Activated T-cell treated with anti-CD3 and anti-CD28 coated beads, Interleukin-2, amount 50 U/mL, for 4 hours (primary cell): ENCODE data around the gene FGF5. TPM values are rescaled to one million over a fixed set of nuclear protein-coding genes. Genes with fewer than 3 reads are reported as not detected.
"Not testable (repeated sequence)": the region's sequence is repeated elsewhere in the genome, so short reads cannot be mapped to it uniquely, and the experiment has no call there.

Experiments used
- ATAC-seq, 2 donors: fragments of 200-7000 bp; cut with Tn5 transposase; one replicate each; pipeline ENCODE4 v1.10.0; 2021
- DNase-seq: peaks from one replicate; pipeline ENCODE4 v3.0.0-alpha.2; 2020
- H3K27me3 Mint-ChIP-seq: one replicate; pipeline ENCODE4 v1.8.0; 2021; ENCODE audit warnings: low read depth, mixed read lengths
- H3K36me3 Mint-ChIP-seq: one replicate; pipeline ENCODE4 v1.8.0; 2022; ENCODE audit warnings: mixed read lengths; ENCODE audit not compliant: insufficient read depth
- H3K4me1 Mint-ChIP-seq: one replicate; pipeline ENCODE4 v1.8.0; 2021; ENCODE audit warnings: low read depth, mixed read lengths
- H3K4me3 Mint-ChIP-seq: one replicate; pipeline ENCODE4 v1.8.0; 2021; ENCODE audit warnings: mild to moderate bottlenecking, moderate library complexity, mixed read lengths
- H3K9me3 Mint-ChIP-seq: one replicate; pipeline ENCODE4 v1.8.0; 2021; ENCODE audit warnings: mixed read lengths
- total RNA-seq, 3 donors: library from RNA; stranded (reverse); gene quantifications; one replicate each; pipeline ENCODE4 v1.2.1, GENCODE V29; 2021

Gene FGF5
- total RNA-seq, 3 donors from 2014 or later = not detected

- no peak for ATAC-seq
- DNase-seq = no peak
- no peaks in the 10 kb centered on the region for H3K36me3 Mint-ChIP-seq
- no peak overlapping the region for H3K4me3 Mint-ChIP-seq
- no peaks in the 10 kb centered on the region for H3K9me3 Mint-ChIP-seq
- no peaks in the 10 kb centered on the region for H3K4me1 Mint-ChIP-seq
- peaks cover 5% of the 10 kb centered on the region for H3K27me3 Mint-ChIP-seq
Measured at GRCh38 chr4:80239480-80240150, 26.8 kb upstream of the FGF5 start.

DNA sequence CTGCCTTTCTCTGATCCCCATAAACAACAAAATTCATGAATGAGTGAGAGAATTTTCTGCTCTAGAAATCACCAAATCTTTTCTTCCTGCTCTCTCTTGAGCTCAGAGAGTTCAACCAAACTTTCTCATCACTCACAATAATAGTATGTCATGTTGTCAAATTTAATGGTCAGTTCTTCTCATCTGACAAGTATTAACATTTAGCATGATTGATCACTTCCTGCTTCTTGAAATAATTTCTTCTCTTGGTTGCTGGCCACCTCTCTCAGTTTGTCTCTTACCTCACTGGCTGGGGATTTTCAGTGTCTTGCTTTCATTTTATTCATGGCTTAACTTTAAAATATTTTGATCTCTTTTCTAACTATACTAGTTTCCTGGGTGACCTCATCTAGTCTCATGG, 25.5 kb upstream of the FGF5 start:
- Mint-ChIP-seq H3K9me3 (no peaks in the 10 kb centered on the region), H3K4me1 (no peaks in the 10 kb centered on the region), H3K27me3 (peaks cover 6% of the 10 kb centered on the region), H3K4me3 (no peak overlapping the region), H3K36me3 (no peaks in the 10 kb centered on the region)
- no peak for DNase-seq
- no peak for ATAC-seq

DNA sequence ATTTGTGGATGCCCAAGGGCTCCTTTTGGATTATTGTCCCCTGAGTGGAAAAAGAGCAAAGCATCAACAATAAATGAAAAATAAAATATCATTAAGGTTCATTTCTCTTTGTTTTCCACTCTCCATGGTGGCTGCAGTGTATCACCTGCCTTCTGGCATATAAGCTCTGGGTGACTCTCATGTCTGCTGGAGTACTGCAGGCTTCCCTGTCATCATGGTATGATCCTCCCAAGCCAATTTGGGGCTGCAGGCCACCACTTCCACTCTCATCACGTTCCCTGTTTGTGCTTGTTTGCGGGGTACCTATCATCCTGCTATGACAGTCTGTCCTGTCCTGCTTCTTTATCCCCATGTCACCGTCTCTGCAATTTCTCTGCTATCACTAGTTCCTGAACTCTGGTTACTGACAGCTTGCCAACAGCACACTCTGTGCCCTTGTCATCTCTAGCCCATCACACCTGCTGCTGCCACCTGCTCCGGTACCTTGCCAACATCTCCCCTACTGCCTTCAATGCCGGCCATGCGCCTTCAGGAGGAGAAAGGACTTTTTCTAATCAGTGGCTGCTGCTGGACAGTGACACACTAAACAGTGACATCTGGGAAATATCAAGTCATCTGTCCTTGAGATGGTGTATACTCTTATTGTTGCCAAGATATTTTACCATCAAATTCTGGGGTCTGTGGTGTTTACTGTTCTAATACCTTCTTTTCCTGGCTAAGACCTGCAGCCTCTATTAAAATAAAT, 23.0 kb upstream of the FGF5 start:
- DNase-seq (no peak), ATAC-seq (no peak)
- no peak overlapping the region for H3K4me3 Mint-ChIP-seq
- no peaks in the 10 kb centered on the region for H3K4me1 Mint-ChIP-seq
- H3K36me3 Mint-ChIP-seq = no peaks in the 10 kb centered on the region
- H3K9me3 Mint-ChIP-seq = no peaks in the 10 kb centered on the region
- H3K27me3 Mint-ChIP-seq = peaks cover 16% of the 10 kb centered on the region

GRCh38 chr4:80247484-80247883, 19.0 kb upstream of the FGF5 start:
- peaks cover 20% of the 10 kb centered on the region for H3K27me3 Mint-ChIP-seq
- not testable (repeated sequence) for H3K4me3 Mint-ChIP-seq, DNase-seq, H3K36me3 Mint-ChIP-seq, H3K4me1 Mint-ChIP-seq, ATAC-seq, H3K9me3 Mint-ChIP-seq

GRCh38 chr4:80249144-80249543, 17.3 kb upstream of the FGF5 start:
- Mint-ChIP-seq H3K36me3 (no peaks in the 10 kb centered on the region), H3K9me3 (no peaks in the 10 kb centered on the region), H3K4me1 (no peaks in the 10 kb centered on the region), H3K27me3 (peaks cover 20% of the 10 kb centered on the region), H3K4me3 (no peak overlapping the region)
- ATAC-seq (no peak), DNase-seq (no peak)

DNA sequence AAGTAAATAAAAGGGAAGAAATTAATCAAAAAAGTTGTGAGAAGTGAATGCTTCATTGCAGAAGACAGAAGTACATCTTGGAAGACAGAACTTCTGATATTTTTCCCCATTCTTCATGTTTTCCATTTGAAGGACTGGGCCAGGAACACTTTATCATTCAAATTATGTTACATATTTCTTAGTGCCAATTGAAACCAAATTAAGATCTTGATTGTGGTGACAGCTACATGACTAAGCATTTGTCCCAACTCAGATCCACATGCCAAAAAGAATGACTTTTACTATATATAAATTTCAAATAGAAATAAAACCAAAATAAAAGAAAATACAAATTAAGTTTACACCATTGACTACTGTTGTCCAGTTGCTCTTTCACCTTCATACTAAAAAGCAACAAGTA, 14.0 kb upstream of the FGF5 start:
- no peak for ATAC-seq
- no peak for DNase-seq

DNA sequence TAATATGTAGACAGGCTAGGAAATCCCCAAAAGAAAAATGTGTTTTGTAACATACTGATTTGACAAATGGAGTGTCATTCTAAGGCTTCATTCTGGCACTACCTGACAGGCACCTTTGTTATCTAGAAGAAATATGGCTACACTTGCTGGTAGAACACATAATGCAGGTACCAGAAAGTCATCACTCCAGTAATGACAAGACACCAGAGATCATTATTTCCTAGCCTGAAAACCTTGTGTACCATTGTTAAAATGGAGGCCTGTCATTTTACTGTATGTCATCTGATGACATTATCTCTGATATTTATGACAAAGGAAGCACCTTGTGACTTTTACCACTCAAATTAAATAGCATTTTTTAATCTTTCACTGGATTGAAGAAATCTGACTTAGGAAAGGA, 13.5 kb upstream of the FGF5 start:
- DNase-seq (no peak), ATAC-seq (no peak)
- no peak overlapping the region for H3K4me3 Mint-ChIP-seq
- H3K36me3 Mint-ChIP-seq = no peaks in the 10 kb centered on the region
- peaks cover 12% of the 10 kb centered on the region for H3K27me3 Mint-ChIP-seq
- no peaks in the 10 kb centered on the region for H3K4me1 Mint-ChIP-seq
- no peaks in the 10 kb centered on the region for H3K9me3 Mint-ChIP-seq

More for the DNA sequence above, 14.0 kb upstream of the FGF5 start:
- no peaks in the 10 kb centered on the region for H3K4me1 Mint-ChIP-seq
- H3K36me3 Mint-ChIP-seq = no peaks in the 10 kb centered on the region
- H3K27me3 Mint-ChIP-seq = peaks cover 11% of the 10 kb centered on the region
- H3K9me3 Mint-ChIP-seq = no peaks in the 10 kb centered on the region
- no peak overlapping the region for H3K4me3 Mint-ChIP-seq

DNA sequence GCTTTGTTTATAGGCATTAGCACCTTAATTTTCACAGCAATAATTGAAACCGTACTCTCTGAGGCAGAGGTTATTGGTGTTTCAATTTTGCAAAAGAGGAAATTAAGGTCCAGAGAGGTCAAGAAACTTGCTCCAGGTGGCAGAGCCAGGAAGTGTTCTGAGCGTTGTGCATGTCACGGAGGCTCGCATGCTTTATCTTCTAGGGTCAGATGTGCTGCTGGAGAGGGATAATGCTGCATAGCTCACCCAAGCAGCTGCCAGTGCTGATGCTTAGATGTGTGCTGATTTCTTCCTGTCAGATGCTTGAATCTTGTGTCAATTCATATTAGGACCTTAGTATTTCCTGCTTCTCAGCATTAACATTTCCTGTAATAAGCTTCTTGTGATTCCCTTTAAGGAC, 13.0 kb upstream of the FGF5 start:
- Mint-ChIP-seq H3K27me3 (peaks cover 14% of the 10 kb centered on the region), H3K4me3 (no peak overlapping the region), H3K9me3 (no peaks in the 10 kb centered on the region), H3K4me1 (no peaks in the 10 kb centered on the region), H3K36me3 (no peaks in the 10 kb centered on the region)
- DNase-seq = no peak
- ATAC-seq = no peak

DNA sequence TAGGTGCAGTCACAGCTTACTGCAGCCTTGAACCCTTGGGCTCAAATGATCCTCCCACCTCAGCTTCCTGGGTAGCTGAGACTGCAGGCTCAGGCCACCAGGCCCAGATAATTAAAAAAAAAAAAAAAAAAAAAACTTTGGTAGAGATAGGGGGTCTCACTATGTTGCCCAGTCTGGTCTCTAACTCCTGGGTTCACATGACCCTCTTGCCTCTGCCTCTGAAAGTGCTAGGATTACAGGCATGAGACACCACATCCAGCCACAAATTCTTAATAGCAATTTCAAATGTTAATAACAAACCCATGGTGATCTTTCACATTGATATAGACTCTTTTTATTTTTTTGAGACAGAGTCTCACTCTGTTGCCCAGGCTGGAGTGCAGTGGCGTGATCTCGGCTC, 12.3 kb upstream of the FGF5 start:
- Mint-ChIP-seq H3K4me3 (no peak overlapping the region), H3K27me3 (peaks cover 14% of the 10 kb centered on the region), H3K9me3 (no peaks in the 10 kb centered on the region), H3K36me3 (no peaks in the 10 kb centered on the region), H3K4me1 (no peaks in the 10 kb centered on the region)
- no peak for ATAC-seq
- DNase-seq = no peak

DNA sequence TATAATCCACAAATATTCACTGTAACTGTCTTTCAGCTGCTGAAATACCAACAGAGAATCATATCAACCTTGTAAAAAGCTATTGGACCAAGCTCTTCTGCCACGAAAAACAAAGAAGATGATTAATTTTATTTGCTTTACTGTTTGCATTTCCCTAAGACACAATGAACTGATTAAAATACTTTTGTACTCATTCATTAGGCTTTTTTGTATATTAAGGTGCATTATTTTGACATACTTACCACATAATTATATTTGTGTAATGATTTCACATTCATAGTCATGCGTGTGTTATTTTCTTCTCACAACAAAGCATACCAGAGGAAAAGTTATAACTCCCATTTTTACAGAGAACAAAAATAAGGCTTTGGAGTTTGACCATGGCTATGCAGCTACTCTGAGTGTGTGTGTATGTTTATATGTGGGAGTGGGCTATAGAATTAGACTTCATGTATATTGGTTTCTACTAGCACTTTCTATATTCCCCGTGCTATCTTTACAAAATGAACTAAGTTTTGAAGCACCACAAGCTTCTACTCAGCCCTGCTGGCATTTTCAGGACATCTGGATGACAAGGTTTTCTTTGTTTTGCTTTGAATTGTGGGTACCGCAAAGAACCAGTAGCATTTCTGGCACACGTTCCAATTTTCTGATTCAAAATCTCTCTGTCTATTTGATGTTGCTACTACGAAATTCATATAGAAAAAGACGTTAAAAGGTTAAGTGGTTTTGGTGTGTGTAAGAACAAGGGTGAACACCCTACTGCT, 11.0 kb upstream of the FGF5 start:
- no peak for ATAC-seq

GRCh38 chr4:80257851-80258250, 8.6 kb upstream of the FGF5 start:
- no peak overlapping the region for H3K4me3 Mint-ChIP-seq
- no peaks in the 10 kb centered on the region for H3K9me3 Mint-ChIP-seq
- no peak for ATAC-seq
- H3K27me3 Mint-ChIP-seq = peaks cover 13% of the 10 kb centered on the region
- no peaks in the 10 kb centered on the region for H3K36me3 Mint-ChIP-seq
- no peaks in the 10 kb centered on the region for H3K4me1 Mint-ChIP-seq
- no peak for DNase-seq

More for the DNA sequence above, 11.0 kb upstream of the FGF5 start:
- H3K9me3 Mint-ChIP-seq = no peaks in the 10 kb centered on the region
- peaks cover 14% of the 10 kb centered on the region for H3K27me3 Mint-ChIP-seq
- no peak overlapping the region for H3K4me3 Mint-ChIP-seq
- H3K4me1 Mint-ChIP-seq = no peaks in the 10 kb centered on the region
- no peak for DNase-seq
- H3K36me3 Mint-ChIP-seq = no peaks in the 10 kb centered on the region

DNA sequence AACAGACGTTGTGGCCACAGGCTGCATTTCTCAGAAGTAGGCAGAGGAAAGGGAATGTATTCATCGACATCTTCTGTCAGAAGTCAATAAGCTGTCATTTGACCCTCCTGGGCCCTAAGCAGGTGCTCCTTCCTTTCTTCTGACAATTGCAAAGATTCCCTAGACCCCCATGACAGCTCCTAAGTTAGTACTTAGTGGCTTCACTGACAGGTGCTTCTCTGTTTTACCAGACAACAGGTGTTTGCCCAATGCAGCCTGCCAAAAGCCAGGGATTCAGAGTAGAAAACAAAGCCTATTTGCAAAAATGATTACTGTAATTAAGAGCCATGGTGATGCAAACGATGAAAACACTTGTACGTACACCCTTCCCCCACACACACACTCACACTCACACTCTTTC, 7.5 kb upstream of the FGF5 start:
- DNase-seq (no peak), ATAC-seq (no peak)
- H3K9me3 Mint-ChIP-seq = no peaks in the 10 kb centered on the region
- no peak overlapping the region for H3K4me3 Mint-ChIP-seq
- peaks cover 23% of the 10 kb centered on the region for H3K27me3 Mint-ChIP-seq
- H3K4me1 Mint-ChIP-seq = no peaks in the 10 kb centered on the region
- H3K36me3 Mint-ChIP-seq = no peaks in the 10 kb centered on the region

DNA sequence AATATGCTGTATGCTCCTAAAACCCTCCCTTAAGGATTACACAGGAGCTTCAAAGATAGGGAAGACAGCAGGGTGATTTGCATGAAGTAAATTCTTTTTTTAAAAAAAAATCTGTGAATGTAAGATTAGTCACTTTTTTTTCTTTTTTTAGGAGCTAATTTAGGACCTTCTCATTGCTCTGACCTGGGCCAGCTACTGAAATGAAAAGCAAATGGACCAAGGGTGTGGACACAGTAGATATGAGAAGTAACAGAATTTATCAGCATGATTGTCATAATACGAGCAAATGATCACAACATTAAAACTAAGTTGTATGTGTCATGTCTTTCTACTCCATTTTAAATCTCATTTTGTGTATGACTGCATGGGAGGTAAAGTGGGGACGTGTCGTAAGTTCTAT, 6.6 kb upstream of the FGF5 start:
- no peaks in the 10 kb centered on the region for H3K4me1 Mint-ChIP-seq
- no peak overlapping the region for H3K4me3 Mint-ChIP-seq
- peaks cover 31% of the 10 kb centered on the region for H3K27me3 Mint-ChIP-seq
- ATAC-seq = no peak
- H3K36me3 Mint-ChIP-seq = no peaks in the 10 kb centered on the region
- no peaks in the 10 kb centered on the region for H3K9me3 Mint-ChIP-seq
- DNase-seq = no peak

GRCh38 chr4:80261989-80262600, 4.4 kb upstream of the FGF5 start:
- H3K4me1 Mint-ChIP-seq = peaks cover 14% of the 10 kb centered on the region
- H3K27me3 Mint-ChIP-seq = peaks cover 48% of the 10 kb centered on the region
- ATAC-seq = no peak
- no peaks in the 10 kb centered on the region for H3K36me3 Mint-ChIP-seq
- no peak overlapping the region for H3K4me3 Mint-ChIP-seq
- no peaks in the 10 kb centered on the region for H3K9me3 Mint-ChIP-seq
- DNase-seq = no peak
